ENCODE data around the gene PPARA. TPM values are rescaled to one million over a fixed set of nuclear protein-coding genes. Genes with fewer than 3 reads are reported as not detected.

Gene PPARA
- total RNA-seq, 1 experiment from 2014 or later, result 10.7 TPM

DNA sequence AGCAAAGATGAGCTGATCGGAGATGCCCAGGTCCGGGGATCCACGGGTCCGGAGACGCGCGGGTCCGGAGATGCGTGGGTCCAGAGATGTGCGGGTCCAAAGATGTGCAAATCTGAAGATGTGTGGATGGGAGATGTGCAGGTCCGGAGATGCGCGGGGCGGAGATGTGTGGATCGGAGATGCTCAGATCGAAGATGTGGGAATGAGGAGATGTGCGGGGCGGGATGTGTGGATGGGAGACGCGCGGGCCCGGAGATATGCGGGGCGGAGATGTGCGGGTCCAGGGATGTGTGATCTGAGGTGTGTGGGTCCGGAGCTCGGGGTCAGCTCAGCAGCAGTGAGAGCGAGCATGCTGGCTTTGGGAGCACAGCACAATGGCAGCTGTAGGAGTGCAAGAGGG is 64.3 kb downstream of the PPARA start:
- ATAC-seq, result no peak
- H3K9me3 ChIP-seq (ENCODE audit: control insufficient read depth, insufficient read depth, low read depth, low read length), result no peaks in the 10 kb centered on the region
- TF ChIP-seq POLR2AphosphoS5 (IDR thresholded peaks at IDR 0.05; ENCODE audit: low read depth, low read length), result no peak
- no peak for TF ChIP-seq SIN3A (IDR thresholded peaks at IDR 0.05; ENCODE audit: borderline replicate concordance, insufficient read depth, low read depth, low read length)
- TF ChIP-seq, protein P1, sequence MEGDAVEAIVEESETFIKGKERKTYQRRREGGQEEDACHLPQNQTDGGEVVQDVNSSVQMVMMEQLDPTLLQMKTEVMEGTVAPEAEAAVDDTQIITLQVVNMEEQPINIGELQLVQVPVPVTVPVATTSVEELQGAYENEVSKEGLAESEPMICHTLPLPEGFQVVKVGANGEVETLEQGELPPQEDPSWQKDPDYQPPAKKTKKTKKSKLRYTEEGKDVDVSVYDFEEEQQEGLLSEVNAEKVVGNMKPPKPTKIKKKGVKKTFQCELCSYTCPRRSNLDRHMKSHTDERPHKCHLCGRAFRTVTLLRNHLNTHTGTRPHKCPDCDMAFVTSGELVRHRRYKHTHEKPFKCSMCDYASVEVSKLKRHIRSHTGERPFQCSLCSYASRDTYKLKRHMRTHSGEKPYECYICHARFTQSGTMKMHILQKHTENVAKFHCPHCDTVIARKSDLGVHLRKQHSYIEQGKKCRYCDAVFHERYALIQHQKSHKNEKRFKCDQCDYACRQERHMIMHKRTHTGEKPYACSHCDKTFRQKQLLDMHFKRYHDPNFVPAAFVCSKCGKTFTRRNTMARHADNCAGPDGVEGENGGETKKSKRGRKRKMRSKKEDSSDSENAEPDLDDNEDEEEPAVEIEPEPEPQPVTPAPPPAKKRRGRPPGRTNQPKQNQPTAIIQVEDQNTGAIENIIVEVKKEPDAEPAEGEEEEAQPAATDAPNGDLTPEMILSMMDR (IDR thresholded peaks at IDR 0.05), result no peak
- no peak for TF ChIP-seq TCF7L2 (IDR thresholded peaks at IDR 0.05; ENCODE audit: low read depth, low read length)
- TF ChIP-seq, protein P2, sequence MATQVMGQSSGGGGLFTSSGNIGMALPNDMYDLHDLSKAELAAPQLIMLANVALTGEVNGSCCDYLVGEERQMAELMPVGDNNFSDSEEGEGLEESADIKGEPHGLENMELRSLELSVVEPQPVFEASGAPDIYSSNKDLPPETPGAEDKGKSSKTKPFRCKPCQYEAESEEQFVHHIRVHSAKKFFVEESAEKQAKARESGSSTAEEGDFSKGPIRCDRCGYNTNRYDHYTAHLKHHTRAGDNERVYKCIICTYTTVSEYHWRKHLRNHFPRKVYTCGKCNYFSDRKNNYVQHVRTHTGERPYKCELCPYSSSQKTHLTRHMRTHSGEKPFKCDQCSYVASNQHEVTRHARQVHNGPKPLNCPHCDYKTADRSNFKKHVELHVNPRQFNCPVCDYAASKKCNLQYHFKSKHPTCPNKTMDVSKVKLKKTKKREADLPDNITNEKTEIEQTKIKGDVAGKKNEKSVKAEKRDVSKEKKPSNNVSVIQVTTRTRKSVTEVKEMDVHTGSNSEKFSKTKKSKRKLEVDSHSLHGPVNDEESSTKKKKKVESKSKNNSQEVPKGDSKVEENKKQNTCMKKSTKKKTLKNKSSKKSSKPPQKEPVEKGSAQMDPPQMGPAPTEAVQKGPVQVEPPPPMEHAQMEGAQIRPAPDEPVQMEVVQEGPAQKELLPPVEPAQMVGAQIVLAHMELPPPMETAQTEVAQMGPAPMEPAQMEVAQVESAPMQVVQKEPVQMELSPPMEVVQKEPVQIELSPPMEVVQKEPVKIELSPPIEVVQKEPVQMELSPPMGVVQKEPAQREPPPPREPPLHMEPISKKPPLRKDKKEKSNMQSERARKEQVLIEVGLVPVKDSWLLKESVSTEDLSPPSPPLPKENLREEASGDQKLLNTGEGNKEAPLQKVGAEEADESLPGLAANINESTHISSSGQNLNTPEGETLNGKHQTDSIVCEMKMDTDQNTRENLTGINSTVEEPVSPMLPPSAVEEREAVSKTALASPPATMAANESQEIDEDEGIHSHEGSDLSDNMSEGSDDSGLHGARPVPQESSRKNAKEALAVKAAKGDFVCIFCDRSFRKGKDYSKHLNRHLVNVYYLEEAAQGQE (IDR thresholded peaks at IDR 0.05; ENCODE audit: insufficient read depth in 1 of 2, low read depth in 2 of 2, low read length in 1 of 2), result no peak
- no peak overlapping the region for H3K4me3 ChIP-seq (ENCODE audit: low read depth in 2 of 2, low read length in 2 of 2)
- no TSS peak for BruUV-seq (replicated peaks)
- H3K4me1 ChIP-seq (ENCODE audit: control insufficient read depth, insufficient read depth, low read length), result no peaks in the 10 kb centered on the region
- CTCF ChIA-PET, result no interaction called here
- intact Hi-C loops (cut with micrococcal nuclease; ENCODE audit: unreplicated experiment), result no loop called here
- no peaks in the 10 kb centered on the region for H3K27me3 ChIP-seq (ENCODE audit: control insufficient read depth, insufficient read depth, low read length)
- no peaks in the 10 kb centered on the region for H3K36me3 ChIP-seq (ENCODE audit: control insufficient read depth, insufficient read depth, low read length)
- no peak overlapping the region for H3K27ac ChIP-seq (ENCODE audit: low read length)
- in situ Hi-C loops (cut with HindIII; ENCODE audit: low pct_unique_long_range_greater_than_20kb, low sequenced_read_pairs), result no loop called here
- no peak for DNase-seq (ENCODE audit: low read depth, low spot score)
- POLR2A ChIA-PET, result no interaction called here

DNA sequence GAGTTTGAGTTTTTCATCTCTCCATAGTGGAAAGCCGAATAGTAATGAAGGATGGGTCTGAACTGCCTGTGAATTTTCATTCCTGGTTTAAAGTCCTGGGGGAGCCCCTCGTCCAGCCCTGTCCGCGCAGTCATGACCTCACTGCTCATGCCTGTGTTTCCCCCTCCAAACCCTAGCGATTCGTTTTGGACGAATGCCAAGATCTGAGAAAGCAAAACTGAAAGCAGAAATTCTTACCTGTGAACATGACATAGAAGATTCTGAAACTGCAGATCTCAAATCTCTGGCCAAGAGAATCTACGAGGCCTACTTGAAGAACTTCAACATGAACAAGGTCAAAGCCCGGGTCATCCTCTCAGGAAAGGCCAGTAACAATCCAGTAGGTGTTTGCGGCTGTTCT is 69.3 kb downstream of the PPARA start:
- Histone ChIP-seq H3K4me3 (ENCODE audit: low read depth in 2 of 2, low read length in 2 of 2) (no peak overlapping the region), H3K27ac (ENCODE audit: low read length) (no peak overlapping the region), H3K9me3 (ENCODE audit: control insufficient read depth, insufficient read depth, low read depth, low read length) (no peaks in the 10 kb centered on the region), H3K4me1 (ENCODE audit: control insufficient read depth, insufficient read depth, low read length) (no peaks in the 10 kb centered on the region), H3K27me3 (ENCODE audit: control insufficient read depth, insufficient read depth, low read length) (no peaks in the 10 kb centered on the region), H3K36me3 (ENCODE audit: control insufficient read depth, insufficient read depth, low read length) (no peaks in the 10 kb centered on the region)
- no peak for DNase-seq (ENCODE audit: low read depth, low spot score)
- CTCF ChIA-PET, result no interaction called here
- intact Hi-C loops (cut with micrococcal nuclease; ENCODE audit: unreplicated experiment) (no loop called here), in situ Hi-C loops (cut with HindIII; ENCODE audit: low pct_unique_long_range_greater_than_20kb, low sequenced_read_pairs) (no loop called here)
- POLR2A ChIA-PET, result no interaction called here
- ATAC-seq, result no peak
- TF ChIP-seq, protein P2 (IDR thresholded peaks at IDR 0.05; ENCODE audit: insufficient read depth in 1 of 2, low read depth in 2 of 2, low read length in 1 of 2), result no peak
- TF ChIP-seq SIN3A (IDR thresholded peaks at IDR 0.05; ENCODE audit: borderline replicate concordance, insufficient read depth, low read depth, low read length) (no peak), TCF7L2 (IDR thresholded peaks at IDR 0.05; ENCODE audit: low read depth, low read length) (no peak), POLR2AphosphoS5 (IDR thresholded peaks at IDR 0.05; ENCODE audit: low read depth, low read length) (no peak)
- TF ChIP-seq, protein P1 (IDR thresholded peaks at IDR 0.05), result no peak
- BruUV-seq (replicated peaks), result no TSS peak

Measured in Panc1 (cell line).